HEK293 (cell line): ENCODE data around the gene ADCY4.

Source experiments
- CTCF ChIA-PET: fragments of 350-600 bp; formaldehyde crosslinking; extraction: SDS; loops from one replicate; lab custom pipeline; 2021; ENCODE audit warnings: antibody characterized with exemption; lab: Yijun Ruan, JAX
- POLR2A ChIA-PET: fragments of 300-600 bp; formaldehyde crosslinking; extraction: SDS; loops from one replicate; lab custom pipeline; 2020; ENCODE audit warnings: antibody characterized with exemption, inconsistent platforms; lab: Yijun Ruan, JAX
- H3K27ac ChIP-seq: fragments of 200-500 bp; sonication (Bioruptor generic); 2 replicates; pipeline ENCODE4 v1.5.1; 2014; ENCODE audit warnings: low read depth, low read length, control low read depth, inconsistent platforms; ENCODE audit errors: extremely low read depth
- H3K36me3 ChIP-seq, 2 experiments: fragments of 200-500 bp in 1 of 2; sonication (Bioruptor generic) in 1 of 2; 1 replicate in 1 of 2; 2 replicates in 1 of 2; pipeline ENCODE4 v1.5.1; 2014 to 2017; ENCODE audit warnings: inconsistent platforms in 2 of 2, low read length in 2 of 2; ENCODE audit not compliant: control insufficient read depth in 2 of 2, insufficient read depth in 1 of 2
- H3K4me1 ChIP-seq: fragments of 200-500 bp; sonication (Bioruptor generic); 2 replicates; pipeline ENCODE4 v1.5.1; 2014; ENCODE audit warnings: mild to moderate bottlenecking, low read length, inconsistent platforms; ENCODE audit not compliant: control insufficient read depth, insufficient read depth
- H3K4me3 ChIP-seq: 2 replicates; pipeline ENCODE4 v1.5.1; 2011; ENCODE audit warnings: low read depth, mild to moderate bottlenecking, control low read depth, low read length, moderate library complexity
- H3K9me3 ChIP-seq: fragments of 200-500 bp; sonication (Bioruptor generic); 2 replicates; pipeline ENCODE4 v1.5.1; 2014; ENCODE audit warnings: low read depth, low read length, inconsistent platforms; ENCODE audit not compliant: control insufficient read depth, insufficient read depth
- ZNF214 ChIP-seq: fragments of 450-650 bp; formaldehyde crosslinking; IDR thresholded peaks from 2 replicates; pipeline ENCODE4 v1.5.1; 2017; ENCODE audit warnings: missing biosample characterization, mild to moderate bottlenecking, missing genetic modification characterization, borderline replicate concordance
- ZNF664 ChIP-seq: fragments of 450-650 bp; formaldehyde crosslinking; IDR thresholded peaks from 2 replicates; pipeline ENCODE4 v1.5.1; 2016; ENCODE audit warnings: missing biosample characterization, missing genetic modification characterization

The ADCY4 gene

DNA sequence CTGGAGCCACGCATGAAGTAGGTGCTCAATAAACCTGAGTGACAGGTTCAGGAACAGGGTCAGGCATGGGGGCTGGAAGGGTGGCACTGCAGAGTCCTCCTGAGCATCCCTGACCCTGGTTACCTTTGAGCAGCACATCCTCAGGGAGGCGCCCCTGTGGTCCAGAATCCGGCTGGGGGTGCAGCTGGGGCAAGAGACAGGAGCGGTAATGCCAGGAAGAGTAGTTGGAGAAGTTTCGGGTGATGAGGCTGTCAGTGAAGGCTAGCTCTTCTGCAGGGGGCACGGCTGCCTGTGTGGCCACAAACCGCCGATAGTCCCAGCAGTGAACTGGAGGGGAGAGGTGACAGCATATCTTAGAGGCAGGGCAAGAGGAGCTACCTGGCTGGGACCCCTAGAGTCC is 65.5 kb downstream of the ADCY4 start:
- CTCF ChIA-PET: interaction anchor here (2.0 to 3.0 kb wide), 3 partner anchors 26 to 162 kb away, joined by 8 to 17 read pairs (median 15); partner anchors contain the start of genes CIDEB and TINF2
- H3K9me3 ChIP-seq: no peaks in the 10 kb centered on the region
- H3K4me1 ChIP-seq: peaks cover 3% of the 10 kb centered on the region; the same call in 1 of the 2 replicates
- POLR2A ChIA-PET: interaction anchor here (0.8 to 2.9 kb wide), 3 partner anchors 27 to 30 kb away, joined by 3 to 47 read pairs (median 18); partner anchors contain the start of genes DHRS1, NOP9 and TINF2
- H3K4me3 ChIP-seq: no peak overlapping the region
- H3K27ac ChIP-seq: no peak overlapping the region
- no peak for TF ChIP-seq ZNF214 (tag by site-specific recombination)
- TF ChIP-seq ZNF664 (tag by site-specific recombination): peak; percentile 84
- H3K36me3 ChIP-seq: peaks cover 0 to 39% of the 10 kb centered on the region in 2 experiments; a peak in 1 of 3 replicates
